Peyer's patch (tissue), 4 donors: ENCODE measurements around the gene RASSF1. TPM values are rescaled to one million over a fixed set of nuclear protein-coding genes. Genes with fewer than 3 reads are reported as not detected.

Experiments used
- DNase-seq, 3 donors: peaks; one replicate each; pipeline ENCODE4 v3.0.0-alpha.2; 2017 to 2019
- H3K27ac ChIP-seq, 4 donors: fragments of 200-600 bp; sonication (generic); one replicate each; pipeline ENCODE4 v1.5.1; 2016 to 2019
- H3K27me3 ChIP-seq, 2 donors: fragments of 200-600 bp; sonication (generic); one replicate each; pipeline ENCODE4 v1.5.1; 2019
- H3K36me3 ChIP-seq, 3 donors: fragments of 200-600 bp; sonication (generic); one replicate each; pipeline ENCODE4 v1.5.1; 2016 to 2019
- H3K4me1 ChIP-seq, 4 donors: fragments of 200-600 bp; sonication (generic); one replicate each; pipeline ENCODE4 v1.5.1; 2016 to 2019
- H3K4me3 ChIP-seq, 4 donors: fragments of 200-600 bp; sonication (generic); 1 replicate in 3 of 4; 2 replicates in 1 of 4; pipeline ENCODE4 v1.5.1; 2016 to 2019; ENCODE audit warnings: mild to moderate bottlenecking in 1 of 4
- H3K9me3 ChIP-seq, 4 donors: fragments of 200-600 bp; sonication (generic); one replicate each; pipeline ENCODE4 v1.5.1; 2016 to 2019; ENCODE audit warnings: mild to moderate bottlenecking in 1 of 4
- CTCF ChIP-seq, 6 experiments: fragments of 450-650 bp in 4 of 6; fragments of 200-600 bp in 2 of 6; sonication (generic) in 1 of 6; IDR thresholded peaks; one replicate each; pipeline ENCODE4 v1.5.1; 2017 to 2019; ENCODE audit warnings: antibody characterized with exemption in 6 of 6, mild to moderate bottlenecking in 3 of 6, moderate library complexity in 1 of 6
- POLR2A ChIP-seq, 2 donors: fragments of 450-650 bp; IDR thresholded peaks; one replicate each; pipeline ENCODE4 v1.5.1; 2017; ENCODE audit warnings: antibody characterized with exemption in 2 of 2, mild to moderate bottlenecking in 2 of 2, moderate library complexity in 2 of 2
- total RNA-seq, 4 donors: library from RNA; depleted of rRNA; stranded (reverse); fragments of >200 nt; gene quantifications; one replicate each; pipeline ENCODE4 v1.1.0, GENCODE V29; 2016

The RASSF1 gene
- total RNA-seq, 4 donors from 2014 or later = 27.6 to 80.0 (median 29.4) TPM

GRCh38 chr3:50298836-50299637 lies 41.6 kb downstream of the RASSF1 start, which contains the start of the genes HYAL3 and NAA80:
Gene HYAL3, minus strand, starts transcription at chr3:50299405. Its CDS starts 3,803 bp downstream, at chr3:50295602.
Gene NAA80, minus strand, starts transcription at chr3:50299405. Its CDS starts 1,942 bp downstream, at chr3:50297463.
- Histone ChIP-seq H3K36me3 (peaks cover 0 to 3% (median 0%) of the 10 kb centered on the region in 3 donors), H3K4me3 (peak within 1 kb of the TSS; percentile 64 to 73 (median 66)), H3K4me1 (peaks cover 3 to 42% (median 7%) of the 10 kb centered on the region in 4 donors), H3K9me3 (no peaks in the 10 kb centered on the region), H3K27me3 (no peaks in the 10 kb centered on the region), H3K27ac (peak within 1 kb of the TSS; percentile 89 to 93 (median 92))
- TF ChIP-seq CTCF (IDR thresholded peaks at IDR 0.05) (peak in 5 of 6 experiments; percentile 13 to 69 (median 60)), POLR2A (IDR thresholded peaks at IDR 0.05) (peak; percentile 91 to 97)
- DNase-seq = peak; percentile 99 to 100 (median 100)

- H3K27ac ChIP-seq = peak overlapping the region; percentile 89 to 93 (median 92)
- peaks cover 0 to 3% (median 0%) of the 10 kb centered on the region in 3 donors for H3K36me3 ChIP-seq
- peak in 1 of 3 donors; percentile 57 for DNase-seq
- H3K4me3 ChIP-seq = peak overlapping the region; percentile 64 to 73 (median 66)
- no peaks in the 10 kb centered on the region for H3K27me3 ChIP-seq
- TF ChIP-seq POLR2A (IDR thresholded peaks at IDR 0.05) (no peak), CTCF (IDR thresholded peaks at IDR 0.05) (no peak)
- H3K4me1 ChIP-seq = peaks cover 3 to 39% (median 7%) of the 10 kb centered on the region in 4 donors
- H3K9me3 ChIP-seq = no peaks in the 10 kb centered on the region
These were observed 42.5 kb downstream of the RASSF1 start for GRCh38 chr3:50297896-50298725.

- H3K4me1 ChIP-seq = peaks cover 3 to 34% (median 11%) of the 10 kb centered on the region in 4 donors
- peak in 2 of 3 donors; percentile 53 to 56 for DNase-seq
These were observed 43.3 kb downstream of the RASSF1 start for GRCh38 chr3:50297384-50297775.

GRCh38 chr3:50296721-50297383 lies 43.8 kb downstream of the RASSF1 start:
- Histone ChIP-seq H3K4me3 (no peak overlapping the region), H3K4me1 (peaks cover 3 to 34% (median 13%) of the 10 kb centered on the region in 4 donors), H3K9me3 (no peaks in the 10 kb centered on the region), H3K27ac (no peak overlapping the region), H3K36me3 (peaks cover 0 to 3% (median 0%) of the 10 kb centered on the region in 3 donors), H3K27me3 (no peaks in the 10 kb centered on the region)
- TF ChIP-seq CTCF (IDR thresholded peaks at IDR 0.05) (no peak), POLR2A (IDR thresholded peaks at IDR 0.05) (no peak)
- peak in 1 of 3 donors; percentile 42 for DNase-seq

More at GRCh38 chr3:50297384-50297775, 43.3 kb downstream of the RASSF1 start:
- H3K27ac ChIP-seq = no peak overlapping the region
- peaks cover 0 to 3% (median 0%) of the 10 kb centered on the region in 3 donors for H3K36me3 ChIP-seq
- H3K27me3 ChIP-seq = no peaks in the 10 kb centered on the region
- TF ChIP-seq POLR2A (IDR thresholded peaks at IDR 0.05) (no peak), CTCF (IDR thresholded peaks at IDR 0.05) (no peak)
- H3K4me3 ChIP-seq = no peak overlapping the region
- no peaks in the 10 kb centered on the region for H3K9me3 ChIP-seq
